Trophoblast cell (in vitro differentiated cells and primary cell): ENCODE data around the gene OGA.
A peak's percentile ranks its signal among the peaks of the same experiment; 100 is the strongest.

Experiments used
- DNase-seq, 2 donors: peaks; one replicate each; pipeline ENCODE4 v3.0.0-alpha.2; 2016
- H2AFZ ChIP-seq: 2 replicates; pipeline ENCODE4 v1.6.1; 2013; ENCODE audit warnings: low read length, moderate library complexity, mild to moderate bottlenecking; ENCODE audit not compliant: insufficient read depth, poor library complexity
- H2AK5ac ChIP-seq: 2 replicates; pipeline ENCODE4 v1.6.1; 2013; ENCODE audit warnings: mild to moderate bottlenecking, low read length
- H2BK120ac ChIP-seq: 2 replicates; pipeline ENCODE4 v1.6.1; 2013; ENCODE audit warnings: low read length, mild to moderate bottlenecking, moderate library complexity; ENCODE audit not compliant: insufficient read depth, poor library complexity
- H2BK12ac ChIP-seq: 2 replicates; pipeline ENCODE4 v1.6.1; 2013; ENCODE audit warnings: mild to moderate bottlenecking, low read length, moderate library complexity
- H2BK5ac ChIP-seq: 2 replicates; pipeline ENCODE4 v1.6.1; 2013; ENCODE audit warnings: low read length, low read depth, moderate library complexity, mild to moderate bottlenecking; ENCODE audit not compliant: poor library complexity
- H3K14ac ChIP-seq: 2 replicates; pipeline ENCODE4 v1.6.1; 2013; ENCODE audit warnings: mild to moderate bottlenecking, low read length
- H3K18ac ChIP-seq: 2 replicates; pipeline ENCODE4 v1.6.1; 2013; ENCODE audit warnings: mild to moderate bottlenecking, low read length
- H3K23ac ChIP-seq: 2 replicates; pipeline ENCODE4 v1.6.1; 2013; ENCODE audit warnings: low read length
- H3K27ac ChIP-seq: 2 replicates; pipeline ENCODE4 v1.5.1; 2013; ENCODE audit warnings: low read depth, mild to moderate bottlenecking, inconsistent platforms, low read length, moderate library complexity
- H3K27me3 ChIP-seq: 2 replicates; pipeline ENCODE4 v1.6.1; 2013; ENCODE audit warnings: inconsistent platforms, mild to moderate bottlenecking, low read length, moderate library complexity; ENCODE audit not compliant: insufficient read depth
- H3K36me3 ChIP-seq, 2 experiments: 1 replicate in 1 of 2; 2 replicates in 1 of 2; pipeline ENCODE4 v1.6.1; 2013; ENCODE audit warnings: low read length in 2 of 2, mild to moderate bottlenecking in 2 of 2, moderate library complexity in 1 of 2; ENCODE audit not compliant: insufficient read depth in 2 of 2, control insufficient read depth in 1 of 2
- H3K4ac ChIP-seq: 2 replicates; pipeline ENCODE4 v1.6.1; 2013; ENCODE audit warnings: low read depth, mild to moderate bottlenecking, low read length, moderate library complexity
- H3K4me1 ChIP-seq, 2 experiments: 1 replicate in 1 of 2; 2 replicates in 1 of 2; pipeline ENCODE4 v1.6.1; 2013; ENCODE audit warnings: low read length in 2 of 2, mild to moderate bottlenecking in 2 of 2, moderate library complexity in 1 of 2; ENCODE audit not compliant: insufficient read depth in 2 of 2, control insufficient read depth in 1 of 2
- H3K4me2 ChIP-seq: 2 replicates; pipeline ENCODE4 v1.6.1; 2013; ENCODE audit warnings: inconsistent platforms, mild to moderate bottlenecking, low read length, moderate library complexity
- H3K4me3 ChIP-seq: 2 replicates; pipeline ENCODE4 v1.5.1; 2013; ENCODE audit warnings: mild to moderate bottlenecking, low read depth, low read length, inconsistent platforms
- H3K79me1 ChIP-seq: one replicate; pipeline ENCODE4 v1.6.1; 2013; ENCODE audit warnings: low read length
- H3K79me2 ChIP-seq: 2 replicates; pipeline ENCODE4 v1.6.1; 2013; ENCODE audit warnings: low read length, mild to moderate bottlenecking; ENCODE audit not compliant: control insufficient read depth, insufficient read depth, poor library complexity
- H3K9ac ChIP-seq: 2 replicates; pipeline ENCODE4 v1.6.1; 2013; ENCODE audit warnings: mild to moderate bottlenecking, low read length
- H3K9me3 ChIP-seq: 2 replicates; pipeline ENCODE4 v1.6.1; 2013; ENCODE audit warnings: low read depth, mild to moderate bottlenecking, control low read depth, inconsistent platforms, low read length; ENCODE audit not compliant: insufficient read depth
- H4K12ac ChIP-seq: 2 replicates; pipeline ENCODE4 v1.6.1; 2013; ENCODE audit warnings: low read depth, mild to moderate bottlenecking, low read length, moderate library complexity
- H4K8ac ChIP-seq: 2 replicates; pipeline ENCODE4 v1.6.1; 2013; ENCODE audit warnings: low read depth, mild to moderate bottlenecking, low read length, moderate library complexity
- H4K91ac ChIP-seq: one replicate; pipeline ENCODE4 v1.6.1; 2013; ENCODE audit warnings: low read depth, mild to moderate bottlenecking, low read length, moderate library complexity
- WGBS: extraction: QIAGEN DNeasy Blood & Tissue Kit; methylation state at CpG from one replicate; pipeline ENCODE4 v1.1.7; 2013; ENCODE audit warnings: missing lambda C conversion rate; ENCODE audit not compliant: insufficient read length, insufficient coverage; ENCODE audit errors: extremely low coverage; 5-methylcytosine and 5-hydroxymethylcytosine counted together

Gene OGA

GRCh38 chr10:101780818-101781654 is 37.2 kb downstream of the OGA start:
- no peak overlapping the region for H3K14ac ChIP-seq
- no peak overlapping the region for H3K4me3 ChIP-seq
- H3K9me3 ChIP-seq, result peaks cover 9% of the 10 kb centered on the region
- H2BK5ac ChIP-seq, result no peak overlapping the region
- H3K27ac ChIP-seq, result no peak overlapping the region
- H2BK12ac ChIP-seq, result no peak overlapping the region
- no peak overlapping the region for H3K18ac ChIP-seq
- no peak overlapping the region for H3K4me2 ChIP-seq
- no peak overlapping the region for H4K12ac ChIP-seq
- peaks cover 2% of the 10 kb centered on the region for H3K79me1 ChIP-seq
- no peak overlapping the region for H3K23ac ChIP-seq
- no peak overlapping the region for H3K9ac ChIP-seq
- no peak overlapping the region for H4K8ac ChIP-seq
- no peak overlapping the region for H4K91ac ChIP-seq
- H3K36me3 ChIP-seq, result peaks cover 2 to 8% of the 10 kb centered on the region in 2 experiments
- H3K79me2 ChIP-seq, result no peaks in the 10 kb centered on the region
- peaks cover 36% of the 10 kb centered on the region for H3K27me3 ChIP-seq
- H2BK120ac ChIP-seq, result no peak overlapping the region
- no CpG with 5 or more reads among the region's 14 CpGs for WGBS
- DNase-seq, result peak; percentile 50 to 79
- no peak overlapping the region for H2AK5ac ChIP-seq
- H3K4ac ChIP-seq, result no peak overlapping the region
- H3K4me1 ChIP-seq, result peaks cover 14 to 27% of the 10 kb centered on the region in 2 experiments
- no peak overlapping the region for H2AFZ ChIP-seq

DNA sequence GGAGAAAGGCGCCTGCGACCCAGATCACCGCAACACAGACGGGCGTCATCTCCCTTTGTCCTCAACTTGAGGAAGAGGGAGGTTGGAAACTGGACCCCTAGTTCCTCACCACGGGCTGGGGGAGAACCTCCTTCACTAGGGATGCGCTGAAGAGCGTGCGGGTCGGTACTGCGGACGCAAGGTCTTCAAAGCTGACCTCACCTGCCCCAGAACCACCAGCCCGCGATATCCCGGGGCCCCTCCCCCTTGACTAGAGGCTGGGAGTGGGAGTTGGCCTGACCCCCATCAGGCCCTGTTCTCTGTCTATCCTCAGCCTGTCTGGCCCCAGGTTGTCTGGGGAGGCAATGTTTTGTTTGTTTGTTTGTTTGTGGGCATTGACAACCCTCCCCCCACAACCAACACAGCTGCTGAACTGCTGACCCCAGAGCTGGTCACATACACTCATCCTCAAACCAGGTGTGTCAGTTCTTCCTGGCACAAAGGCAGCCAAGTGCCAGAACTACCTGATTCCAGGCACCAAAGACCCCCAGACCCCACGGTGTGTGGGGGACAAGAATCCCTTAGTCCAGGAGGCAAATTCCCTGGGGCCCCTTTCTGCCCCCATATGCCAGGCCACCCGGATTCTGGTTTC is 37.9 kb downstream of the OGA start:
- no peak overlapping the region for H2BK120ac ChIP-seq
- no peaks in the 10 kb centered on the region for H3K79me2 ChIP-seq
- H4K8ac ChIP-seq, result no peak overlapping the region
- H4K91ac ChIP-seq, result no peak overlapping the region
- peaks cover 2% of the 10 kb centered on the region for H3K79me1 ChIP-seq
- peaks cover 39% of the 10 kb centered on the region for H3K27me3 ChIP-seq
- H2BK5ac ChIP-seq, result no peak overlapping the region
- H2AFZ ChIP-seq, result no peak overlapping the region
- no peak overlapping the region for H3K9ac ChIP-seq
- H3K4me3 ChIP-seq, result no peak overlapping the region
- H3K23ac ChIP-seq, result no peak overlapping the region
- no peak overlapping the region for H3K18ac ChIP-seq
- peaks cover 14 to 27% of the 10 kb centered on the region in 2 experiments for H3K4me1 ChIP-seq
- H3K9me3 ChIP-seq, result peaks cover 9% of the 10 kb centered on the region
- no peak overlapping the region for H4K12ac ChIP-seq
- peaks cover 2 to 4% of the 10 kb centered on the region in 2 experiments for H3K36me3 ChIP-seq
- H2AK5ac ChIP-seq, result no peak overlapping the region
- H3K14ac ChIP-seq, result no peak overlapping the region
- no peak overlapping the region for H3K27ac ChIP-seq
- WGBS, result no CpG with 5 or more reads among the region's 17 CpGs
- peak overlapping the region; percentile 60 for H3K4me2 ChIP-seq
- DNase-seq, result peak in 1 of 2 donors; percentile 9
- no peak overlapping the region for H3K4ac ChIP-seq
- no peak overlapping the region for H2BK12ac ChIP-seq

- no CpG with 5 or more reads among the region's 51 CpGs for WGBS
- no peak overlapping the region for H3K27ac ChIP-seq
- peaks cover 2 to 3% of the 10 kb centered on the region in 2 experiments for H3K36me3 ChIP-seq
- H3K79me1 ChIP-seq, result peaks cover 2% of the 10 kb centered on the region
- H2BK12ac ChIP-seq, result no peak overlapping the region
- H2BK5ac ChIP-seq, result no peak overlapping the region
- peaks cover 11% of the 10 kb centered on the region for H3K9me3 ChIP-seq
- H2AK5ac ChIP-seq, result no peak overlapping the region
- no peak overlapping the region for H4K8ac ChIP-seq
- H2AFZ ChIP-seq, result no peak overlapping the region
- no peak overlapping the region for H4K12ac ChIP-seq
- peak; percentile 68 to 88 for DNase-seq
- no peak overlapping the region for H2BK120ac ChIP-seq
- H3K4me2 ChIP-seq, result peak overlapping the region; percentile 60
- no peak overlapping the region for H3K14ac ChIP-seq
- no peak overlapping the region for H3K23ac ChIP-seq
- no peak overlapping the region for H3K4ac ChIP-seq
- no peaks in the 10 kb centered on the region for H3K79me2 ChIP-seq
- H3K27me3 ChIP-seq, result peaks cover 45% of the 10 kb centered on the region
- H3K4me3 ChIP-seq, result no peak overlapping the region
- H3K9ac ChIP-seq, result no peak overlapping the region
- no peak overlapping the region for H3K18ac ChIP-seq
- no peak overlapping the region for H4K91ac ChIP-seq
- H3K4me1 ChIP-seq, result peaks cover 14 to 27% of the 10 kb centered on the region in 2 experiments
Measured at GRCh38 chr10:101779544-101780186, 38.6 kb downstream of the OGA start.

- H3K9ac ChIP-seq, result no peak overlapping the region
- H4K8ac ChIP-seq, result no peak overlapping the region
- H2BK5ac ChIP-seq, result no peak overlapping the region
- H3K4ac ChIP-seq, result no peak overlapping the region
- peak in 1 of 2 donors; percentile 33 for DNase-seq
- no peaks in the 10 kb centered on the region for H3K79me2 ChIP-seq
- WGBS, result no CpG with 5 or more reads among the region's 58 CpGs
- no peak overlapping the region for H3K27ac ChIP-seq
- peaks cover 52% of the 10 kb centered on the region for H3K27me3 ChIP-seq
- no peak overlapping the region for H3K4me3 ChIP-seq
- H3K4me1 ChIP-seq, result peaks cover 14 to 27% of the 10 kb centered on the region in 2 experiments
- no peak overlapping the region for H3K14ac ChIP-seq
- H3K79me1 ChIP-seq, result peaks cover 2% of the 10 kb centered on the region
- H4K12ac ChIP-seq, result no peak overlapping the region
- no peak overlapping the region for H4K91ac ChIP-seq
- H3K4me2 ChIP-seq, result peak overlapping the region; percentile 60
- peaks cover 2 to 3% of the 10 kb centered on the region in 2 experiments for H3K36me3 ChIP-seq
- peaks cover 13% of the 10 kb centered on the region for H3K9me3 ChIP-seq
- no peak overlapping the region for H2BK120ac ChIP-seq
- no peak overlapping the region for H2AK5ac ChIP-seq
- no peak overlapping the region for H3K18ac ChIP-seq
- no peak overlapping the region for H2AFZ ChIP-seq
- no peak overlapping the region for H3K23ac ChIP-seq
- no peak overlapping the region for H2BK12ac ChIP-seq
Measured at GRCh38 chr10:101778781-101779543, 39.3 kb downstream of the OGA start.
